ENCODE measurements around the gene OR12D1. TPM values are rescaled to one million over a fixed set of nuclear protein-coding genes. Genes with fewer than 3 reads are reported as not detected.

OR12D1 gene
- total and polyA plus RNA-seq, 2 of the 4 experiments (the other 2 are of a cell fraction), result not detected

DNA sequence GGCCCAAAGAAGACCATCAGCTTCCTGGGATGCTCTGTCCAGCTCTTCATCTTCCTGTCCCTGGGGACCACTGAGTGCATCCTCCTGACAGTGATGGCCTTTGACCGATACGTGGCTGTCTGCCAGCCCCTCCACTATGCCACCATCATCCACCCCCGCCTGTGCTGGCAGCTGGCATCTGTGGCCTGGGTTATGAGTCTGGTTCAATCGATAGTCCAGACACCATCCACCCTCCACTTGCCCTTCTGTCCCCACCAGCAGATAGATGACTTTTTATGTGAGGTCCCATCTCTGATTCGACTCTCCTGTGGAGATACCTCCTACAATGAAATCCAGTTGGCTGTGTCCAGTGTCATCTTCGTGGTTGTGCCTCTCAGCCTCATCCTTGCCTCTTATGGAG, 47.3 kb downstream of the OR12D1 start:
- Histone ChIP-seq H4K20me1 (ENCODE audit: insufficient read depth, low read length) (no peaks in the 10 kb centered on the region), H3K79me1 (ENCODE audit: low read depth in 1 of 2, low read length in 2 of 2) (no peaks in the 10 kb centered on the region), H3K27ac (ENCODE audit: insufficient read depth, low read length) (no peak overlapping the region), H3K23ac (ENCODE audit: low read depth, low read length) (no peak overlapping the region), H3K4me2 (ENCODE audit: low read depth, low read length) (no peak overlapping the region), H2BK20ac (ENCODE audit: low read depth, low read length) (no peak overlapping the region), H3K4ac (ENCODE audit: low read depth, low read length) (no peak overlapping the region), H3K9me1 (ENCODE audit: insufficient read depth, low read length) (no peaks in the 10 kb centered on the region), H2AK9ac (replicated peaks; ENCODE audit: low read depth, low read length, poor library complexity) (no peak overlapping the region), H3K9ac (ENCODE audit: low read depth, low read length) (no peak overlapping the region), H4K91ac (ENCODE audit: insufficient read depth, low read depth, low read length) (no peak overlapping the region), H4K5ac (ENCODE audit: low read depth, low read length) (no peak overlapping the region), H4K8ac (ENCODE audit: low read depth in 2 of 2, low read length in 2 of 2) (no peak overlapping the region), H3K56ac (ENCODE audit: extremely low read depth, insufficient read depth, low read length) (no peak overlapping the region), H3K14ac (replicated peaks; ENCODE audit: low read depth, low read length) (no peak overlapping the region), H2BK5ac (ENCODE audit: low read depth, low read length, poor library complexity, severe bottlenecking) (no peak overlapping the region), H3K36me3 (ENCODE audit: control insufficient read depth, insufficient read depth, low read length) (no peaks in the 10 kb centered on the region), H3K9me3 (ENCODE audit: control insufficient read depth, insufficient read depth, low read length) (peaks cover 11% of the 10 kb centered on the region; the same call in 1 of the 2 replicates), H3K18ac (ENCODE audit: low read depth, low read length) (no peak overlapping the region), H3K4me3 (ENCODE audit: insufficient read depth, low read depth, low read length) (no peak overlapping the region), H2BK120ac (ENCODE audit: low read depth, low read length) (no peak overlapping the region), H2AK5ac (ENCODE audit: low read depth, low read length) (no peak overlapping the region), H3K4me1 (ENCODE audit: control insufficient read depth, insufficient read depth, low read length) (no peaks in the 10 kb centered on the region), H2BK15ac (ENCODE audit: low read depth, low read length) (no peak overlapping the region), H3K27me3 (ENCODE audit: control insufficient read depth, insufficient read depth, low read length) (no peaks in the 10 kb centered on the region), H2AFZ (replicated peaks; ENCODE audit: low read length, poor library complexity) (no peak overlapping the region)
- DNase-seq (no peak), ATAC-seq (ENCODE audit: low read depth) (no peak)
- TF ChIP-seq SMC3 (IDR thresholded peaks at IDR 0.05; ENCODE audit: low read depth, low read length) (no peak), BHLHE40 (IDR thresholded peaks at IDR 0.05; ENCODE audit: low read depth, low read length) (no peak), RFX5 (IDR thresholded peaks at IDR 0.05; ENCODE audit: low read depth, low read length) (no peak), CHD1 (IDR thresholded peaks at IDR 0.05; ENCODE audit: low read depth, low read length) (no peak), FOS (IDR thresholded peaks at IDR 0.05; ENCODE audit: low read depth, low read length) (no peak), RAD21 (IDR thresholded peaks at IDR 0.05; ENCODE audit: low read length) (no peak), POLR2A (IDR thresholded peaks at IDR 0.05; ENCODE audit: low read depth, low read length) (no peak), MXI1 (IDR thresholded peaks at IDR 0.05; ENCODE audit: borderline replicate concordance, low read depth, low read length) (no peak), MAFK (IDR thresholded peaks at IDR 0.05; ENCODE audit: low read depth, low read length) (no peak), CEBPB (IDR thresholded peaks at IDR 0.05; ENCODE audit: low read depth, low read length) (no peak), MAZ (IDR thresholded peaks at IDR 0.05; ENCODE audit: borderline replicate concordance, low read depth, low read length) (no peak), RCOR1 (IDR thresholded peaks at IDR 0.05; ENCODE audit: insufficient replicate concordance, low read length) (no peak)
- TF ChIP-seq, protein P1, sequence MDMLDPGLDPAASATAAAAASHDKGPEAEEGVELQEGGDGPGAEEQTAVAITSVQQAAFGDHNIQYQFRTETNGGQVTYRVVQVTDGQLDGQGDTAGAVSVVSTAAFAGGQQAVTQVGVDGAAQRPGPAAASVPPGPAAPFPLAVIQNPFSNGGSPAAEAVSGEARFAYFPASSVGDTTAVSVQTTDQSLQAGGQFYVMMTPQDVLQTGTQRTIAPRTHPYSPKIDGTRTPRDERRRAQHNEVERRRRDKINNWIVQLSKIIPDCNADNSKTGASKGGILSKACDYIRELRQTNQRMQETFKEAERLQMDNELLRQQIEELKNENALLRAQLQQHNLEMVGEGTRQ (IDR thresholded peaks at IDR 0.05; ENCODE audit: low read depth, low read length), result no peak
- TF ChIP-seq, protein P2, sequence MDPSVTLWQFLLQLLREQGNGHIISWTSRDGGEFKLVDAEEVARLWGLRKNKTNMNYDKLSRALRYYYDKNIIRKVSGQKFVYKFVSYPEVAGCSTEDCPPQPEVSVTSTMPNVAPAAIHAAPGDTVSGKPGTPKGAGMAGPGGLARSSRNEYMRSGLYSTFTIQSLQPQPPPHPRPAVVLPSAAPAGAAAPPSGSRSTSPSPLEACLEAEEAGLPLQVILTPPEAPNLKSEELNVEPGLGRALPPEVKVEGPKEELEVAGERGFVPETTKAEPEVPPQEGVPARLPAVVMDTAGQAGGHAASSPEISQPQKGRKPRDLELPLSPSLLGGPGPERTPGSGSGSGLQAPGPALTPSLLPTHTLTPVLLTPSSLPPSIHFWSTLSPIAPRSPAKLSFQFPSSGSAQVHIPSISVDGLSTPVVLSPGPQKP (IDR thresholded peaks at IDR 0.05; ENCODE audit: borderline replicate concordance, low read depth, low read length), result no peak
- dilution Hi-C loops (cut with HindIII; ENCODE audit: low sequenced_read_pairs, unreplicated experiment) (no loop called here), intact Hi-C loops (cut with micrococcal nuclease) (no loop called here), in situ Hi-C loops (cut with MboI; ENCODE audit: low sequenced_read_pairs) (no loop called here)
- BruUV-seq (replicated peaks), result no TSS peak
- WGBS, 2 experiments (ENCODE audit: extremely low coverage in 2 of 2, insufficient read length in 1 of 2), result 13% methylated on average over 2 of the region's 6 CpGs; no CpG with 5 or more reads in 1 of the 2 experiments
- POLR2A ChIA-PET (ENCODE audit: unreplicated experiment), result no interaction called here
- CTCF ChIA-PET, result no interaction called here

Data from IMR-90 (cell line).